Cardiac fibroblast (primary cell): Measurements from ENCODE around the gene ZNF133.

Experiments
- DNase-seq, 2 donors: peaks; one replicate each; pipeline versions ENCODE4 v3.0.0 to v3.0.0-alpha.2; 2010; ENCODE audit warnings: low read depth in 2 of 2
- H3K4me3 ChIP-seq, 2 donors: replicated peaks in 1 of 2; 1 replicate in 1 of 2; 2 replicates in 1 of 2; pipeline ENCODE4 v1.5.1; 2011; ENCODE audit warnings: low read depth in 2 of 2, low read length in 2 of 2, mild to moderate bottlenecking in 2 of 2, moderate library complexity in 1 of 2
- TF ChIP-seq, protein P1 (sequence below): IDR thresholded peaks from one replicate; pipeline ENCODE4 v1.5.1; 2011; ENCODE audit warnings: low read depth, mild to moderate bottlenecking, low read length, inconsistent platforms

Gene ZNF133

DNA sequence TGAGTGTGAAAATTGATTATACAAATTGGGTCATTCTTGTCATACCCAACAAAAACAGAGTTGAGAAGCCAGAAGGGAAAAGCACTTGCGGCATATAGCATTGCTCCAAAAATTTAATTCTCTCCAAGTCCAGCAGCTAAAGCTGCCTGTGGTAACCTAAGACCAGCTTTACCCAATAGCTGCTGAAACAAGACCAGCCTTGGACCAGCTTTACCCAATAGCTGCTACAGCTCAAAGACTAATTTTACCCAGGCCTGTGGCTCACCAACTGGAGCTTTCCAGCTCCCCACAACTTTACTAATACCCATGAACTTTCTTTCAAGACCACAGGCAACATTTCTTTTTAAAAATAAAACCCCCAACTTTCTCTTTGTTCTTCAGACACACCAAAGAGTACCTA lies 32.8 kb upstream of the ZNF133 start:
- no peak overlapping the region for H3K4me3 ChIP-seq
- DNase-seq: no peak
- TF ChIP-seq, protein P1, sequence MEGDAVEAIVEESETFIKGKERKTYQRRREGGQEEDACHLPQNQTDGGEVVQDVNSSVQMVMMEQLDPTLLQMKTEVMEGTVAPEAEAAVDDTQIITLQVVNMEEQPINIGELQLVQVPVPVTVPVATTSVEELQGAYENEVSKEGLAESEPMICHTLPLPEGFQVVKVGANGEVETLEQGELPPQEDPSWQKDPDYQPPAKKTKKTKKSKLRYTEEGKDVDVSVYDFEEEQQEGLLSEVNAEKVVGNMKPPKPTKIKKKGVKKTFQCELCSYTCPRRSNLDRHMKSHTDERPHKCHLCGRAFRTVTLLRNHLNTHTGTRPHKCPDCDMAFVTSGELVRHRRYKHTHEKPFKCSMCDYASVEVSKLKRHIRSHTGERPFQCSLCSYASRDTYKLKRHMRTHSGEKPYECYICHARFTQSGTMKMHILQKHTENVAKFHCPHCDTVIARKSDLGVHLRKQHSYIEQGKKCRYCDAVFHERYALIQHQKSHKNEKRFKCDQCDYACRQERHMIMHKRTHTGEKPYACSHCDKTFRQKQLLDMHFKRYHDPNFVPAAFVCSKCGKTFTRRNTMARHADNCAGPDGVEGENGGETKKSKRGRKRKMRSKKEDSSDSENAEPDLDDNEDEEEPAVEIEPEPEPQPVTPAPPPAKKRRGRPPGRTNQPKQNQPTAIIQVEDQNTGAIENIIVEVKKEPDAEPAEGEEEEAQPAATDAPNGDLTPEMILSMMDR: no peak

- TF ChIP-seq, protein P1: no peak
- H3K4me3 ChIP-seq: no peak overlapping the region
- DNase-seq: no peak
Observed at GRCh38 chr20:18256440-18257090, 31.8 kb upstream of the ZNF133 start.

DNA sequence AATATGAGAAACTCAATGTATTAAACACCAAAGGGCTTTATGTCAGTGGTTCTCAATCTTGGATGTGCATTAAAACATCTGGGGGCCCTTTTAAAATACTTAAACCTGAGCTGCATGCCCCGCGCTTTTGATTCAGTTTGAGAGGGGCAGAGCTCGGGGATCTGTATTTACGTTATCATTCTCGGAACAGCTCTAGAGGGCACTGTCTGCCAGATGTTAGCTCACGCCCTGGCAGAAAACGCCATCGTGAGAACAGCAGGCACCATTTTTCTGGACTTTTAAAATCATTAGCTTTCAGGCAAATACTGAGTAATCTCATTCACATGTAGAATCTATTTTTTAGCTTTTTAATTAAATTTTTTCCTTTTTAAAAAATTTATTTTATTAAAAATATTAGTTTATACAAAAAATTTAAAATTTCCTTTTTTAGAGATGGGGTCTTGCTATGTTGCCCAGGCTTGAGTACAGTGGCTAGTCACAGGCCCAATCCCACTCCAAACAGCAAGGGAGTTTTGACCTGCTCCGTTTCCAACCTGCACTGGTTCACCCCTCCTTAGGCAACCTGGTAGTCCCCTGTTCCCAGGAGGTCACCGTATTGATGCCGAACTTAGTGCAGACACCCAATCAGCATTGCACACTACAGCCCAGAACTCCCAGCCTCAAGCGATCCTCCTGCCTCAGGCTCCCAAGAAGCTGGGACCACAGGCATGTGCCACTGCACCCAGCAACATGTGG lies 30.0 kb upstream of the ZNF133 start:
- no peak for DNase-seq
- TF ChIP-seq, protein P1: no peak
- no peak overlapping the region for H3K4me3 ChIP-seq

- DNase-seq: no peak
- TF ChIP-seq, protein P1: no peak
- H3K4me3 ChIP-seq: no peak overlapping the region
Observed at GRCh38 chr20:18259730-18260129, 28.6 kb upstream of the ZNF133 start.

DNA sequence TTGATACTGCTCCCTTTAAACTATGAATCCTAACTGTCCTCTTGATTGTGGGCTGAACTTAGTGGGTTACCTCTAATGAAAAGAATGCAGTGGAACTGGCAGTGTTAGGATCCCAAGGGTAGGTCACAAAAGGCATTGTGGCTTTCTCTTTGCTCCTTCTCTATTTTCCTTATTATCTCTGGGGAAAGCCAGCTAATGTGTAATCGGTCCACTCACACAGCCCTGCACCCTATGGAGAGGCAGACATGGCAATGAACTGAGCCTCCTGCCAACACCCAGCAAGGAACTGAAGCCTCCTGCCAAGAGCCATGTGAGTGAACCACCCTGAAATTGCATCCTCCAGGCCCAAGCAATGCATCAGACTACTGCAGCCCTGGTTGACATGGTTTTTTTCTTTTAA lies 24.6 kb upstream of the ZNF133 start:
- no peak overlapping the region for H3K4me3 ChIP-seq
- TF ChIP-seq, protein P1: no peak
- DNase-seq: peak; percentile 26 to 46

DNA sequence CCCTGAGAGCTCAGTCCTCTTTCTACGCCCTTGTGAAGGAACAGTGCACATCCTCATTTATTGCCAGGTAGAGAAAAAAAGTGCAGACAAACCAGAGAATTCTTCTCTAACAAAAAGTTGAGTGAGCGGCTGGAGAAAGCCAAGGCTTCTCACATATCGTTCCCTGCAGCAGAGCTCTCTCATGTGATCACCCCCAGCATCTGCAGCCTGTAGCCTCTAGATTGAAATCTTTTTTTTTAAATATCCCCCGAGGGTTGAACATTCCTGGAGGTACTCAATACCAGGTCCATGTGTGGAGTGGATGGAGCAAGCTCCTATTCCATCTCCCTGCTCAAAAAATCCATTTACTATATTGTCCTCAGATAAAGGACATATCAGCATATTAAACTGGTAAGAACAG lies 22.9 kb upstream of the ZNF133 start:
- TF ChIP-seq, protein P1: no peak
- DNase-seq: no peak
- no peak overlapping the region for H3K4me3 ChIP-seq
